Fibroblast of the aortic adventitia (primary cell): ENCODE results near the gene ATP6V0C. TPM values are rescaled to one million over a fixed set of nuclear protein-coding genes. Genes with fewer than 3 reads are reported as not detected.

Source experiments
- DNase-seq: peaks from one replicate; pipeline ENCODE4 v3.0.0-alpha.2; 2010; ENCODE audit warnings: low read depth
- H3K4me3 ChIP-seq: 2 replicates; pipeline ENCODE4 v1.5.1; 2011; ENCODE audit warnings: low read depth, mild to moderate bottlenecking, control low read depth, low read length, moderate library complexity
- CTCF ChIP-seq: IDR thresholded peaks from 2 replicates; pipeline ENCODE4 v1.5.1; 2011; ENCODE audit warnings: mild to moderate bottlenecking, low read length, control low read depth, inconsistent platforms; ENCODE audit not compliant: insufficient read depth
- total RNA-seq: library from RNA; depleted of rRNA; stranded (reverse); fragments of >200 nt; gene quantifications from 2 replicates; pipeline ENCODE4 v1.2.3, GENCODE V29; 2012; ENCODE audit warnings: low replicate concordance

The ATP6V0C gene
- total RNA-seq, 1 donor = 48.9 TPM

DNA sequence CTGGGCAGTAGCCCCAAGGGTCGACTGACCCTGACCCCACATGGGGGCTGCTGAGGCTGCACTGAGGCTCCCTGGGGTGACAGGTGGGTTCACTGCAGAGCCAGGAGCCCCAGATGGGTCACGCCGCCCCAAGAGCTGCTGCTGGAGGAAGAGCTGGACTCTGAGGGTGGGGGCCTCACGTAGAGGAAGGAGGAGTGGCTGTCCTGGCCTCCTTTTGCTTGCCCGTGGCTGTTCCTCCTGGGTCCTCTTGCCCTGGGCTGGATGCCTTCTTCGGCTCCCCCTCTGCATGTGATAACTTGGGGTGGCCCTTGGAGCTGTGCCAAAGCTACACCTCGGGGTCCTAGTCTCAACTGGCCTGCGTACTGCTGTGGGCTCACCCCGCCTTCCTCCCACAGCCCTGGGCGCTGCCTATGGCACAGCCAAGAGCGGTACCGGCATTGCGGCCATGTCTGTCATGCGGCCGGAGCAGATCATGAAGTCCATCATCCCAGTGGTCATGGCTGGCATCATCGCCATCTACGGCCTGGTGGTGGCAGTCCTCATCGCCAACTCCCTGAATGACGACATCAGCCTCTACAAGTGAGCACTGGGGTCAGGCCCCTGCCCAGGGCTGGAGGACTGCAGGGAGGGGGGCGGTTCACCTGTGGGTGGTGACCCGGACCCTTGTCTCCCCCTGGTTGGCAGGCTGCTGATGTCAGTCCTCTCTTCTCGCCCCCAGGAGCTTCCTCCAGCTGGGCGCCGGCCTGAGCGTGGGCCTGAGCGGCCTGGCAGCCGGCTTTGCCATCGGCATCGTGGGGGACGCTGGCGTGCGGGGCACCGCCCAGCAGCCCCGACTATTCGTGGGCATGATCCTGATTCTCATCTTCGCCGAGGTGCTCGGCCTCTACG is 5.3 kb downstream of the ATP6V0C start:
- no peak for DNase-seq
- H3K4me3 ChIP-seq = no peak overlapping the region
- no peak for TF ChIP-seq CTCF

- DNase-seq = no peak
- peak overlapping the region; percentile 41 for H3K4me3 ChIP-seq
- no peak for TF ChIP-seq CTCF
Observed at GRCh38 chr16:2519711-2520080, 5.9 kb downstream of the ATP6V0C start.

DNA sequence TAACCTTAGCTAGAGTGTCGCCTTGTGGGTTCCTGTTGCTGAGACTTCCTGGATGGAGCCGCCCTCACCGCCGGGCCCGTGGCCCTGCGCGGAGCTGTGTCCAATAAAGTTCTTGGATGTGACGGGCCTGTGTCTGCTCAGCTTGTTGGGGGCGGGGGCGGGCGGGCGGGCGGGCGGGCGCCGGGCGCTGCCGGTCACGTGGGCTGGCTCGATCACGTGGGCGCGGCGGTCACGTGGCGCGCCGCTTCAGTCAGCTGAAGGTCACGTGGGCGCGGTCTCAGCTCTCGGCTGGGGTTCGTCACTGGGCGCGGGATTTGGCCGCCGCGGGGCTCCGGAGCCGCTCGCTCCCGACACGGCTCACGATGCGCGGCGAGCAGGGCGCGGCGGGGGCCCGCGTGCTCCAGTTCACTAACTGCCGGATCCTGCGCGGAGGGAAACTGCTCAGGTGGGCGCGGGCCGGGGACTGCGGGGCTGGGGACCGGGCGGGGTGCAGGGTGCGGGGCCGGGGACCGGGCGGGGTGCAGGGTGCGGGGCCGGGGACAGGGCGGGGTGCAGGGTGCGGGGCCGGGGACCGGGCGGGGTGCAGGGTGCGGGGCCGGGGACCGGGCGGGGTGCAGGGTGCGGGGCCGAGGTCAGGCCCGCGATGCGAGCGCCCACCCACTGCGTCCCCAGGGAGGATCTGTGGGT is 6.5 kb downstream of the ATP6V0C start, which contains the start of gene AMDHD2:
Gene AMDHD2 (plus strand): TSS at position 275 of the 687 bp plus-strand sequence. CDS start 88 bp downstream, at position 363.
- TF ChIP-seq CTCF = no peak
- peak within 1 kb of the TSS; percentile 82 for H3K4me3 ChIP-seq
- peak; percentile 90 for DNase-seq

- TF ChIP-seq CTCF = peak; percentile 19
- peak overlapping the region; percentile 82 for H3K4me3 ChIP-seq
- DNase-seq = no peak
Observed at GRCh38 chr16:2520784-2521531, 7.2 kb downstream of the ATP6V0C start.

- no peak for TF ChIP-seq CTCF
- no peak for DNase-seq
Observed at GRCh38 chr16:2523801-2524231, 10.1 kb downstream of the ATP6V0C start.

GRCh38 chr16:2524339-2524938 is 10.7 kb downstream of the ATP6V0C start:
- DNase-seq = no peak
- TF ChIP-seq CTCF = no peak
- H3K4me3 ChIP-seq = no peak overlapping the region

More at GRCh38 chr16:2523801-2524231, 10.1 kb downstream of the ATP6V0C start:
- H3K4me3 ChIP-seq = no peak overlapping the region
